K562 treated with DMSO at 1 percent for 4 hours (cell line): ENCODE measurements around the gene CITED1. TPM values are rescaled to one million over a fixed set of nuclear protein-coding genes. Genes with fewer than 3 reads are reported as not detected.

Experiments
- total RNA-seq: library from RNA; unstranded; fragments of 300-600 nt; gene quantifications from 2 replicates; pipeline ENCODE4 v1.2.3, GENCODE V29; 2022; ENCODE audit not compliant: insufficient read depth

The CITED1 gene, protein sequence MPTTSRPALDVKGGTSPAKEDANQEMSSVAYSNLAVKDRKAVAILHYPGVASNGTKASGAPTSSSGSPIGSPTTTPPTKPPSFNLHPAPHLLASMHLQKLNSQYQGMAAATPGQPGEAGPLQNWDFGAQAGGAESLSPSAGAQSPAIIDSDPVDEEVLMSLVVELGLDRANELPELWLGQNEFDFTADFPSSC
- 5.5 TPM in 1 of 2 replicates, not detected in the other for total RNA-seq

GRCh38 chrX:72305286-72306084, at the start of gene CITED1:
TSS of gene CITED1 (minus strand) at chrX:72305914. CDS start at chrX:72302869, 3,045 bp downstream.

Other genes starting within 250 kb of the CITED1 start
- not detected in 2 replicates for gene RTL5, start 174.0 kb downstream of the CITED1 start, total RNA-seq
- 16.3 and 16.5 TPM in 2 replicates for gene PIN4, start 124.2 kb downstream of the CITED1 start, total RNA-seq
- 3.8 and 5.8 TPM in 2 replicates for gene ERCC6L, start 66.9 kb downstream of the CITED1 start, total RNA-seq
- 1,327 and 1,373 TPM in 2 replicates for gene RPS4X, start 28.7 kb downstream of the CITED1 start, total RNA-seq